ENCODE results near the gene PTK6. TPM values are rescaled to one million over a fixed set of nuclear protein-coding genes. Genes with fewer than 3 reads are reported as not detected.

PTK6 gene
- total RNA-seq, 1 experiment from 2014 or later, result 6.7 TPM

- H4K20me1 ChIP-seq (ENCODE audit: insufficient read depth), result no peaks in the 10 kb centered on the region
- peaks cover 6 to 24% of the 10 kb centered on the region in 2 experiments for H3K36me3 ChIP-seq (ENCODE audit: control insufficient read depth in 1 of 2, insufficient read depth in 2 of 2, low read length in 2 of 2)
- peak overlapping the region; percentile 98 for H3K27ac ChIP-seq (ENCODE audit: low read depth, low read length)
- peak overlapping the region; percentile 93 for H3K4me2 ChIP-seq (ENCODE audit: low read length)
- no peak for ATAC-seq
- peaks cover 5 to 7% of the 10 kb centered on the region in 2 experiments; a peak in 2 of 4 replicates for H3K9me3 ChIP-seq (ENCODE audit: control insufficient read depth in 1 of 2, insufficient read depth in 1 of 2, low read depth in 1 of 2, low read length in 2 of 2)
- intact Hi-C loops (cut with micrococcal nuclease), result no loop called here
- ChIA-PET RAD21 (ENCODE audit: low non-redundant PET in 1 of 2, low total read pairs in 2 of 2, uncharacterized antibody in 2 of 2, unreplicated experiment in 2 of 2) (interaction anchor here in 1 of 2 experiments (1.1 kb wide), 1 partner anchor 16 kb away, joined by 3 read pairs; no protein-coding TSS in a partner anchor), CTCF (interaction anchor here (0.7 to 1.8 kb wide), 2 partner anchors 9 to 16 kb away, joined by 3 to 9 read pairs; partner anchors contain the start of gene PTK6), POLR2A (interaction anchor here (0.9 to 2.1 kb wide), 5 partner anchors 10 to 41 kb away, joined by 3 to 10 read pairs (median 7); partner anchors contain the start of gene PTK6)
- no peaks in the 10 kb centered on the region for H3K27me3 ChIP-seq (ENCODE audit: insufficient read depth, low read length)
- H3K4me3 ChIP-seq (replicated peaks in 1 of 2; ENCODE audit: low read depth in 1 of 2, low read length in 2 of 2), result peak overlapping the region; percentile 89 to 97
- TF ChIP-seq MAX (IDR thresholded peaks at IDR 0.05), result no peak
- 0 out of 6 replicates have a peak, but pooled peaks of 1 of the 3 experiments have one; percentile 7 for TF ChIP-seq CTCF (IDR thresholded peaks at IDR 0.05 in 2 of 3, conservative IDR thresholded peaks at IDR 0.05 in 1 of 3; ENCODE audit: borderline replicate concordance in 1 of 3, insufficient read depth in 1 of 3, low read depth in 2 of 3, low read length in 2 of 3)
- TF ChIP-seq TCF7L2 (IDR thresholded peaks at IDR 0.05; ENCODE audit: borderline replicate concordance, extremely low read depth, insufficient read depth, insufficient read length), result no peak
- no peak for TF ChIP-seq CEBPB (IDR thresholded peaks at IDR 0.05; ENCODE audit: low read depth)
- BruUV-seq (replicated peaks), result no TSS peak
- peaks cover 21% of the 10 kb centered on the region for H3K79me2 ChIP-seq (ENCODE audit: insufficient read depth, low read length)
- H3K4me1 ChIP-seq (ENCODE audit: control insufficient read depth in 1 of 2, insufficient read depth in 2 of 2, low read length in 2 of 2), result peaks cover 8 to 44% of the 10 kb centered on the region in 2 experiments; a peak in 3 of 4 replicates
- H3K9ac ChIP-seq (ENCODE audit: low read length), result peak overlapping the region; percentile 94
- no peak overlapping the region for H2AFZ ChIP-seq (ENCODE audit: low read depth, low read length, poor library complexity, severe bottlenecking)
- no peak for DNase-seq (ENCODE audit: low read depth, low spot score)
- H3K9me2 ChIP-seq (ENCODE audit: insufficient read depth), result no peaks in the 10 kb centered on the region
These were observed 15.6 kb downstream of the PTK6 start for GRCh38 chr20:63521602-63522001.

Measured in HCT116 (cell line).